ENCODE measurements around the gene RAET1E. TPM values are rescaled to one million over a fixed set of nuclear protein-coding genes. Genes with fewer than 3 reads are reported as not detected.
"Not testable (repeated sequence)": the region's sequence is repeated elsewhere in the genome, so short reads cannot be mapped to it uniquely, and the experiment has no call there.

RAET1E gene
- total RNA-seq, 1 experiment from 2014 or later: not detected

DNA sequence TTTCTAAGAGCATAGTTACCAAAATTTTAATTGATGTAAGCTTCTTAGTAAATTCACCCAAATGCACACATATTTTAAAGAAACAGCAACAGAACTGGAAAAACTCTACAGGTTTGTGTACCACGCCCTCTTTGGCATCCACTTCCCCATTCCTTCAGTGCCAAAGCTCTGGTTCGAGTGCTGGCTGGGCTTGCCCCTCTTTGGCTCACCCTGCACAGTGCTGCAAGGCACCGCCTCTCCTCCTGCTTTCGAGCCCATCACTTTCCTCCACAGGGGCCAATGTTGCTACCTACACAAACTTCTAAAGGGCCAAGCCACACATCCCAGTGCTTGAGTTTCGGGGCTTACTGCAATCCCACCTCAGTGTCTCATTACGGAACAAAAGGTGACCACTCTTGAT is 43.4 kb downstream of the RAET1E start:
- H4K20me1 ChIP-seq (ENCODE audit: control insufficient read depth, insufficient read depth, insufficient read length): no peaks in the 10 kb centered on the region
- no peak overlapping the region for H3K4ac ChIP-seq (ENCODE audit: low read depth, low read length)
- no peak overlapping the region for H4K5ac ChIP-seq (ENCODE audit: insufficient read length, low read depth, low read length)
- no peak overlapping the region for H3K56ac ChIP-seq (ENCODE audit: insufficient read length, low read depth, low read length)
- H3K79me1 ChIP-seq (ENCODE audit: insufficient read depth, low read depth, low read length, poor library complexity, severe bottlenecking): no peaks in the 10 kb centered on the region
- no peak overlapping the region for H3T11ph ChIP-seq (ENCODE audit: low read length)
- H3K27ac ChIP-seq (ENCODE audit: insufficient read length, low read depth, low read length): no peak overlapping the region
- no peaks in the 10 kb centered on the region for H3K27me3 ChIP-seq (ENCODE audit: insufficient read depth, low read length)
- DNase-seq: no peak
- H2BK15ac ChIP-seq (ENCODE audit: low read depth, low read length): no peak overlapping the region
- no peak overlapping the region for H2AFZ ChIP-seq (ENCODE audit: low read length)
- no peaks in the 10 kb centered on the region for H3K79me2 ChIP-seq (ENCODE audit: insufficient read depth, low read length)
- H3K18ac ChIP-seq (ENCODE audit: insufficient read length, low read depth, low read length): no peak overlapping the region
- H2BK120ac ChIP-seq (ENCODE audit: low read depth, low read length, poor library complexity, severe bottlenecking): no peak overlapping the region
- no peaks in the 10 kb centered on the region for H3K27me3 Mint-ChIP-seq (ENCODE audit: low read depth)
- H3K4me3 Mint-ChIP-seq: no peak overlapping the region
- WGBS (ENCODE audit: extremely low coverage, insufficient read length, low lambda C conversion rate): no CpG with 5 or more reads among the region's 6 CpGs
- H4K91ac ChIP-seq (ENCODE audit: insufficient read length, low read depth, low read length): no peak overlapping the region
- H3K27ac Mint-ChIP-seq: no peak overlapping the region; a peak in 1 of 7 replicates
- H3K9ac ChIP-seq (ENCODE audit: extremely low read depth, insufficient read length, low read length): no peak overlapping the region
- no peak overlapping the region for H3K4me2 ChIP-seq (ENCODE audit: insufficient read depth, insufficient read length, low read length)
- no peak overlapping the region for H2BK12ac ChIP-seq (ENCODE audit: insufficient read length, low read depth, low read length)
- no peaks in the 10 kb centered on the region for H3K36me3 Mint-ChIP-seq (ENCODE audit: insufficient read depth in 1 of 3, low read depth in 3 of 3)
- no peak overlapping the region for H4K8ac ChIP-seq (replicated peaks; ENCODE audit: insufficient read length, low read depth, low read length)
- TF ChIP-seq, protein P1, sequence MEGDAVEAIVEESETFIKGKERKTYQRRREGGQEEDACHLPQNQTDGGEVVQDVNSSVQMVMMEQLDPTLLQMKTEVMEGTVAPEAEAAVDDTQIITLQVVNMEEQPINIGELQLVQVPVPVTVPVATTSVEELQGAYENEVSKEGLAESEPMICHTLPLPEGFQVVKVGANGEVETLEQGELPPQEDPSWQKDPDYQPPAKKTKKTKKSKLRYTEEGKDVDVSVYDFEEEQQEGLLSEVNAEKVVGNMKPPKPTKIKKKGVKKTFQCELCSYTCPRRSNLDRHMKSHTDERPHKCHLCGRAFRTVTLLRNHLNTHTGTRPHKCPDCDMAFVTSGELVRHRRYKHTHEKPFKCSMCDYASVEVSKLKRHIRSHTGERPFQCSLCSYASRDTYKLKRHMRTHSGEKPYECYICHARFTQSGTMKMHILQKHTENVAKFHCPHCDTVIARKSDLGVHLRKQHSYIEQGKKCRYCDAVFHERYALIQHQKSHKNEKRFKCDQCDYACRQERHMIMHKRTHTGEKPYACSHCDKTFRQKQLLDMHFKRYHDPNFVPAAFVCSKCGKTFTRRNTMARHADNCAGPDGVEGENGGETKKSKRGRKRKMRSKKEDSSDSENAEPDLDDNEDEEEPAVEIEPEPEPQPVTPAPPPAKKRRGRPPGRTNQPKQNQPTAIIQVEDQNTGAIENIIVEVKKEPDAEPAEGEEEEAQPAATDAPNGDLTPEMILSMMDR (conservative IDR thresholded peaks at IDR 0.05): no peak
- H2BK5ac ChIP-seq (ENCODE audit: insufficient read length, low read length): no peak overlapping the region
- H2BK20ac ChIP-seq (ENCODE audit: low read depth, low read length, poor library complexity, severe bottlenecking): no peak overlapping the region
- no peak overlapping the region; the same call in 1 of the 2 replicates for H3K14ac ChIP-seq (ENCODE audit: insufficient read depth, low read length)
- H3K23ac ChIP-seq (ENCODE audit: insufficient read length, low read depth, low read length): no peak overlapping the region
- H3K9me3 Mint-ChIP-seq: no peaks in the 10 kb centered on the region
- no peaks in the 10 kb centered on the region for H3K9me3 ChIP-seq (ENCODE audit: control insufficient read depth, low read depth, low read length)
- H3K4me1 Mint-ChIP-seq: peaks cover 28% of the 10 kb centered on the region in 2 experiments
- H3K23me2 ChIP-seq (ENCODE audit: insufficient read length, low read depth, low read length, poor library complexity, severe bottlenecking): no peaks in the 10 kb centered on the region
- no peak overlapping the region for H2AK5ac ChIP-seq (ENCODE audit: insufficient read length, low read length)
- no peaks in the 10 kb centered on the region; the same call in 1 of the 2 replicates for H3K4me1 ChIP-seq (ENCODE audit: insufficient read depth, low read length)

DNA sequence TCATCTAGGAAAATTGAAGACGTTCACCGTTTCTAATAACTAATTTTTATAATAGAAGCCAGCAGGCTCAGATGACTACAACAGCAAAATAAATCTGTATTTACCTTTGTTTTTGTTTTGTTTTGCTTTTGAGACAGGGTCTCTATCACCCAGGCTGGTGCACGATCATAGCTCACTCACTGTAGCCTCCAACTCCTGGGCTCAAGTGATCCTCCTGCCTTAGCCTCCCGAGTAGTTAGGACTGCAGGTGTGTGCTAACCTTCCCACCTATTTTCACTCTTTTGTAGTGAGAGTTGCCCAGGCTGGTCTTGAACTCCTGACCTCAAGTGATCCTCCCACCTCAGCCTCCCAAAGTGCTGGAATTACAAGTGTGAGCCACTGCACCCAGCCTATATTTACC is 43.9 kb downstream of the RAET1E start:
- no CpG with 5 or more reads among the region's 4 CpGs for WGBS (ENCODE audit: extremely low coverage, insufficient read length, low lambda C conversion rate)

More for the DNA sequence above, 43.9 kb downstream of the RAET1E start:
- not testable (repeated sequence) for H3K36me3 Mint-ChIP-seq (ENCODE audit: insufficient read depth in 1 of 3, low read depth in 3 of 3); H3K56ac ChIP-seq (ENCODE audit: insufficient read length, low read depth, low read length); H2AFZ ChIP-seq (ENCODE audit: low read length); H3K27ac Mint-ChIP-seq; H2BK20ac ChIP-seq (ENCODE audit: low read depth, low read length, poor library complexity, severe bottlenecking); H3K4me2 ChIP-seq (ENCODE audit: insufficient read depth, insufficient read length, low read length); H3K4me1 ChIP-seq (ENCODE audit: insufficient read depth, low read length); H3K79me2 ChIP-seq (ENCODE audit: insufficient read depth, low read length); H3K4ac ChIP-seq (ENCODE audit: low read depth, low read length); H2BK12ac ChIP-seq (ENCODE audit: insufficient read length, low read depth, low read length); H3T11ph ChIP-seq (ENCODE audit: low read length); H3K9ac ChIP-seq (ENCODE audit: extremely low read depth, insufficient read length, low read length); H3K14ac ChIP-seq (ENCODE audit: insufficient read depth, low read length); H3K27ac ChIP-seq (ENCODE audit: insufficient read length, low read depth, low read length); DNase-seq; H2BK120ac ChIP-seq (ENCODE audit: low read depth, low read length, poor library complexity, severe bottlenecking); H4K8ac ChIP-seq (replicated peaks; ENCODE audit: insufficient read length, low read depth, low read length); H2BK15ac ChIP-seq (ENCODE audit: low read depth, low read length); H4K5ac ChIP-seq (ENCODE audit: insufficient read length, low read depth, low read length); H4K91ac ChIP-seq (ENCODE audit: insufficient read length, low read depth, low read length); H3K27me3 Mint-ChIP-seq (ENCODE audit: low read depth); H3K23me2 ChIP-seq (ENCODE audit: insufficient read length, low read depth, low read length, poor library complexity, severe bottlenecking); H4K20me1 ChIP-seq (ENCODE audit: control insufficient read depth, insufficient read depth, insufficient read length); H3K9me3 Mint-ChIP-seq; H2AK5ac ChIP-seq (ENCODE audit: insufficient read length, low read length); H3K79me1 ChIP-seq (ENCODE audit: insufficient read depth, low read depth, low read length, poor library complexity, severe bottlenecking); H3K4me3 Mint-ChIP-seq; H3K23ac ChIP-seq (ENCODE audit: insufficient read length, low read depth, low read length); H3K18ac ChIP-seq (ENCODE audit: insufficient read length, low read depth, low read length); H3K27me3 ChIP-seq (ENCODE audit: insufficient read depth, low read length); H3K9me3 ChIP-seq (ENCODE audit: control insufficient read depth, low read depth, low read length); H2BK5ac ChIP-seq (ENCODE audit: insufficient read length, low read length)
- peaks cover 25 to 26% of the 10 kb centered on the region in 2 experiments for H3K4me1 Mint-ChIP-seq
